Mesenchymal stem cell (in vitro differentiated cells and primary cell): ENCODE data around the gene TAF13.

Experiments
- DNase-seq: peaks from one replicate; pipeline ENCODE4 v3.0.0-alpha.2; 2013
- H2AFZ ChIP-seq: one replicate; pipeline ENCODE4 v1.6.1; 2013; ENCODE audit warnings: low read depth, mild to moderate bottlenecking, control low read depth, inconsistent platforms, low read length, moderate library complexity
- H2AK5ac ChIP-seq: 2 replicates; pipeline ENCODE4 v1.6.1; 2013; ENCODE audit warnings: low read length, moderate library complexity, mild to moderate bottlenecking, inconsistent platforms; ENCODE audit not compliant: severe bottlenecking
- H2BK120ac ChIP-seq: one replicate; pipeline ENCODE4 v1.6.1; 2013; ENCODE audit warnings: low read depth, mild to moderate bottlenecking, inconsistent platforms, low read length, moderate library complexity
- H2BK12ac ChIP-seq, 2 experiments: one replicate each; pipeline ENCODE4 v1.6.1; 2013; ENCODE audit warnings: inconsistent platforms in 2 of 2, low read length in 2 of 2, mild to moderate bottlenecking in 2 of 2, moderate library complexity in 2 of 2, control low read depth in 1 of 2
- H2BK15ac ChIP-seq: one replicate; pipeline ENCODE4 v1.6.1; 2013; ENCODE audit warnings: mild to moderate bottlenecking, low read depth, inconsistent platforms; ENCODE audit not compliant: poor library complexity, severe bottlenecking
- H2BK5ac ChIP-seq: 2 replicates; pipeline ENCODE4 v1.6.1; 2013; ENCODE audit warnings: low read depth, mild to moderate bottlenecking, low read length, control low read depth, inconsistent platforms; ENCODE audit not compliant: poor library complexity, severe bottlenecking
- H3K14ac ChIP-seq, 2 experiments: one replicate each; pipeline ENCODE4 v1.6.1; 2013; ENCODE audit warnings: inconsistent platforms in 2 of 2, low read length in 2 of 2, control low read depth in 1 of 2, mild to moderate bottlenecking in 1 of 2, moderate library complexity in 1 of 2
- H3K18ac ChIP-seq, 2 experiments: one replicate each; pipeline ENCODE4 v1.6.1; 2013; ENCODE audit warnings: inconsistent platforms in 2 of 2, low read length in 2 of 2, control low read depth in 1 of 2, low read depth in 1 of 2, mild to moderate bottlenecking in 1 of 2
- H3K23ac ChIP-seq, 2 experiments: one replicate each; pipeline ENCODE4 v1.6.1; 2013; ENCODE audit warnings: inconsistent platforms in 2 of 2, low read length in 2 of 2, mild to moderate bottlenecking in 2 of 2, moderate library complexity in 2 of 2, control low read depth in 1 of 2
- H3K27ac ChIP-seq: 2 replicates; pipeline ENCODE4 v1.5.1; 2013; ENCODE audit warnings: mild to moderate bottlenecking, moderate library complexity, low read length, control low read depth, inconsistent platforms; ENCODE audit not compliant: poor library complexity, severe bottlenecking
- H3K27me3 ChIP-seq, 2 experiments: 2 replicates each; pipeline versions ENCODE4 v1.6.1 to v1.7.0; 2013; ENCODE audit warnings: low read length in 2 of 2, mild to moderate bottlenecking in 2 of 2, moderate library complexity in 2 of 2, control low read depth in 1 of 2, inconsistent platforms in 1 of 2; ENCODE audit not compliant: control insufficient read depth in 1 of 2, insufficient read depth in 1 of 2
- H3K36me3 ChIP-seq, 2 experiments: 2 replicates each; pipeline versions ENCODE4 v1.6.1 to v1.7.0; 2013; ENCODE audit warnings: low read length in 2 of 2, control low read depth in 1 of 2, inconsistent platforms in 1 of 2, low read depth in 1 of 2, mild to moderate bottlenecking in 1 of 2; ENCODE audit not compliant: insufficient read depth in 2 of 2, control insufficient read depth in 1 of 2
- H3K4ac ChIP-seq, 2 experiments: one replicate each; pipeline ENCODE4 v1.6.1; 2013; ENCODE audit warnings: inconsistent platforms in 2 of 2, low read length in 2 of 2, mild to moderate bottlenecking in 2 of 2, moderate library complexity in 2 of 2, control low read depth in 1 of 2, low read depth in 1 of 2
- H3K4me1 ChIP-seq: 2 replicates; pipeline ENCODE4 v1.6.1; 2013; ENCODE audit warnings: low read depth, low read length, control low read depth; ENCODE audit not compliant: control insufficient read depth, insufficient read depth
- H3K4me2 ChIP-seq: 2 replicates; pipeline ENCODE4 v1.6.1; 2013; ENCODE audit warnings: low read length, mild to moderate bottlenecking, inconsistent platforms; ENCODE audit not compliant: poor library complexity, severe bottlenecking
- H3K4me3 ChIP-seq, 2 experiments: 2 replicates each; pipeline versions ENCODE4 v1.5.1 to v1.7.0; 2013; ENCODE audit warnings: low read length in 2 of 2, mild to moderate bottlenecking in 2 of 2, control low read depth in 1 of 2, low read depth in 1 of 2; ENCODE audit not compliant: insufficient read depth in 1 of 2
- H3K79me1 ChIP-seq: replicated peaks from 2 replicates; pipeline ENCODE4 v1.6.1; 2013; ENCODE audit warnings: mild to moderate bottlenecking, control low read depth, low read length, inconsistent platforms; ENCODE audit not compliant: poor library complexity, severe bottlenecking
- H3K9ac ChIP-seq: 2 replicates; pipeline ENCODE4 v1.7.0; 2013; ENCODE audit warnings: mild to moderate bottlenecking, low read length, moderate library complexity
- H3K9me3 ChIP-seq: 2 replicates; pipeline ENCODE4 v1.7.0; 2013; ENCODE audit warnings: mild to moderate bottlenecking, low read length; ENCODE audit not compliant: control insufficient read depth
- H4K8ac ChIP-seq: one replicate; pipeline ENCODE4 v1.6.1; 2013; ENCODE audit warnings: inconsistent platforms, mild to moderate bottlenecking, low read length, moderate library complexity
- H4K91ac ChIP-seq: one replicate; pipeline ENCODE4 v1.6.1; 2013; ENCODE audit warnings: mild to moderate bottlenecking, low read length, inconsistent platforms
- WGBS: methylation state at CpG from one replicate; pipeline ENCODE4 v1.1.7; 2013; ENCODE audit warnings: mixed read lengths; 5-methylcytosine and 5-hydroxymethylcytosine counted together

The TAF13 gene

DNA sequence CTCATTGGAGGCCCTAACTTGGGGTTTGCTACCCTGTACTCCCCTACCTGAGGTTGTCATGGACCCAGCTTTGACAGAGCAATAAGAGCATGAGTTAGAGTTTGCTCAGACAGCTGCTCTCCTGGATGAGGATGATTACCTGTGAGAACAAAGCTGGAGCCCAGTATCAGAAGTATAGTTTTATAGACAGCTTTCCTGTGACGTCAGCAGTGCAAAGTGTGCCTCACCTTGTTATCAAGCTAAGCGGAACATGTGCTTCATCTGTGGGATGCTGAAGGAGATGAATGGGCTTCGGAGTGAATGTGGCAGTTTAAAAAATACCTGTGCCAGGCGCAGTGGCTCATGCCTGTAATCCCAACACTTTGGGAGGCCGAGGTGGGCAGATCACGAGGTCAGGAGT, 28.5 kb downstream of the TAF13 start:
- H2BK15ac ChIP-seq = no peak overlapping the region
- H4K8ac ChIP-seq = no peak overlapping the region
- no peak overlapping the region for H4K91ac ChIP-seq
- H3K4me3 ChIP-seq = no peak overlapping the region
- no peak overlapping the region for H2BK120ac ChIP-seq
- no peaks in the 10 kb centered on the region for H3K9me3 ChIP-seq
- no peaks in the 10 kb centered on the region for H3K36me3 ChIP-seq
- no peak overlapping the region for H3K27ac ChIP-seq
- H3K23ac ChIP-seq = no peak overlapping the region
- no peak overlapping the region for H3K4me2 ChIP-seq
- no peak overlapping the region for H2AFZ ChIP-seq
- 89% methylated on average over 6 of the region's 6 CpGs for WGBS
- DNase-seq = no peak
- H3K79me1 ChIP-seq = no peaks in the 10 kb centered on the region
- H2BK12ac ChIP-seq = no peak overlapping the region
- no peaks in the 10 kb centered on the region for H3K27me3 ChIP-seq
- H2BK5ac ChIP-seq = no peak overlapping the region
- H2AK5ac ChIP-seq = no peak overlapping the region
- no peak overlapping the region for H3K9ac ChIP-seq
- H3K4ac ChIP-seq = no peak overlapping the region
- H3K18ac ChIP-seq = no peak overlapping the region
- H3K4me1 ChIP-seq = peaks cover 3% of the 10 kb centered on the region
- H3K14ac ChIP-seq = no peak overlapping the region

GRCh38 chr1:109046671-109047070, 29.1 kb downstream of the TAF13 start:
- Histone ChIP-seq H2AFZ (no peak overlapping the region), H3K36me3 (no peaks in the 10 kb centered on the region), H2BK120ac (no peak overlapping the region), H3K4me1 (peaks cover 3% of the 10 kb centered on the region), H3K4me2 (no peak overlapping the region), H2AK5ac (no peak overlapping the region), H3K27ac (no peak overlapping the region), H3K27me3 (no peaks in the 10 kb centered on the region), H3K79me1 (no peaks in the 10 kb centered on the region), H3K9me3 (no peaks in the 10 kb centered on the region), H4K91ac (no peak overlapping the region), H3K4me3 (no peak overlapping the region), H4K8ac (no peak overlapping the region), H3K9ac (no peak overlapping the region), H2BK5ac (no peak overlapping the region), H2BK15ac (no peak overlapping the region), H2BK12ac (no peak overlapping the region), H3K14ac (no peak overlapping the region), H3K18ac (no peak overlapping the region), H3K23ac (no peak overlapping the region), H3K4ac (no peak overlapping the region)
- no peak for DNase-seq
- WGBS = 93% methylated on average over 4 of the region's 4 CpGs

GRCh38 chr1:109045595-109045994, 30.2 kb downstream of the TAF13 start:
- Histone ChIP-seq H3K18ac (no peak overlapping the region), H3K27me3 (no peaks in the 10 kb centered on the region), H2BK5ac (no peak overlapping the region), H2AK5ac (no peak overlapping the region), H4K91ac (no peak overlapping the region), H2BK120ac (no peak overlapping the region), H3K4me1 (no peaks in the 10 kb centered on the region), H3K79me1 (no peaks in the 10 kb centered on the region), H3K27ac (no peak overlapping the region), H2BK15ac (no peak overlapping the region), H3K9me3 (no peaks in the 10 kb centered on the region), H3K14ac (no peak overlapping the region), H3K4me2 (no peak overlapping the region), H3K36me3 (no peaks in the 10 kb centered on the region), H2BK12ac (no peak overlapping the region), H4K8ac (no peak overlapping the region), H3K4ac (no peak overlapping the region), H3K9ac (no peak overlapping the region), H2AFZ (no peak overlapping the region), H3K23ac (no peak overlapping the region), H3K4me3 (no peak overlapping the region)
- WGBS = no CpG with 5 or more reads among the region's 1 CpG
- no peak for DNase-seq

GRCh38 chr1:109041621-109042468, 34.0 kb downstream of the TAF13 start, which contains the start of gene WDR47:
WDR47 (minus strand) TSS chr1:109042102; CDS start chr1:109023512, 18,590 bp downstream.
- peak within 1 kb of the TSS; percentile 67 to 94 for H3K4ac ChIP-seq
- H2BK12ac ChIP-seq = peak within 1 kb of the TSS in 1 of 2 experiments; percentile 15
- under 1% methylated on average over 40 of the region's 90 CpGs for WGBS
- no peak within 1 kb of the TSS for H2BK15ac ChIP-seq
- H2BK120ac ChIP-seq = peak within 1 kb of the TSS; percentile 79
- H3K27me3 ChIP-seq = no peaks in the 10 kb centered on the region
- H3K18ac ChIP-seq = peak within 1 kb of the TSS; percentile 59 to 90
- peak within 1 kb of the TSS; percentile 95 for H3K9ac ChIP-seq
- peak within 1 kb of the TSS; percentile 60 for H4K8ac ChIP-seq
- peak within 1 kb of the TSS; percentile 88 to 99 for H3K4me3 ChIP-seq
- DNase-seq = peak; percentile 94
- peak within 1 kb of the TSS; percentile 67 for H2AFZ ChIP-seq
- no peaks in the 10 kb centered on the region for H3K36me3 ChIP-seq
- no peak within 1 kb of the TSS for H2BK5ac ChIP-seq
- no peaks in the 10 kb centered on the region for H3K4me1 ChIP-seq
- no peaks in the 10 kb centered on the region for H3K79me1 ChIP-seq
- H3K14ac ChIP-seq = peak within 1 kb of the TSS; percentile 11 to 90
- H3K4me2 ChIP-seq = peak within 1 kb of the TSS; percentile 79
- peak within 1 kb of the TSS in 1 of 2 experiments; percentile 16 for H3K23ac ChIP-seq
- no peak within 1 kb of the TSS for H2AK5ac ChIP-seq
- H4K91ac ChIP-seq = peak within 1 kb of the TSS; percentile 43
- no peaks in the 10 kb centered on the region for H3K9me3 ChIP-seq
- H3K27ac ChIP-seq = peak within 1 kb of the TSS; percentile 53
